HepG2 (cell line): ENCODE measurements around the gene SLC35F3. TPM values are rescaled to one million over a fixed set of nuclear protein-coding genes. Genes with fewer than 3 reads are reported as not detected.

ENCODE experiments used
- CBX5 ChIP-seq: sonication (generic); formaldehyde crosslinking; IDR thresholded peaks from 2 replicates; pipeline ENCODE4 v1.4.0; 2020; ENCODE audit warnings: missing genetic modification reagents, borderline replicate concordance
- CEBPB ChIP-seq: IDR thresholded peaks from 2 replicates; pipeline ENCODE4 v1.6.1; 2011; ENCODE audit warnings: low read depth, low read length, improper control_type of control experiment, borderline replicate concordance
- EHMT2 ChIP-seq: fragments of 200-600 bp; sonication (generic); IDR thresholded peaks from 2 replicates; pipeline ENCODE4 v1.7.0; 2017; ENCODE audit warnings: antibody characterized with exemption, low read depth, low read length, borderline replicate concordance
- FLYWCH1 ChIP-seq: sonication (generic); formaldehyde crosslinking; IDR thresholded peaks from 2 replicates; pipeline ENCODE4 v1.8.1; 2023; ENCODE audit warnings: mild to moderate bottlenecking, missing genetic modification reagents
- FOXP1 ChIP-seq, 2 experiments: fragments of 450-650 bp in 1 of 2; IDR thresholded peaks; 2 replicates each; pipeline ENCODE4 v1.6.1; 2017 to 2018; ENCODE audit warnings: antibody characterized with exemption in 1 of 2
- FOXP4 ChIP-seq: sonication (generic); formaldehyde crosslinking; IDR thresholded peaks from 2 replicates; pipeline ENCODE4 v1.4.0; 2020; ENCODE audit warnings: missing genetic modification reagents
- HMG20A ChIP-seq: IDR thresholded peaks from 2 replicates; pipeline ENCODE4 v1.6.1; 2016; ENCODE audit warnings: borderline replicate concordance
- HOXA7 ChIP-seq: sonication (generic); formaldehyde crosslinking; IDR thresholded peaks from 2 replicates; pipeline ENCODE4 v1.8.1; 2022; ENCODE audit warnings: mild to moderate bottlenecking, missing genetic modification reagents, moderate library complexity
- MAFG ChIP-seq: sonication (generic); formaldehyde crosslinking; IDR thresholded peaks from 2 replicates; pipeline ENCODE4 v1.5.1; 2020; ENCODE audit warnings: mild to moderate bottlenecking, missing genetic modification reagents
- MED1 ChIP-seq: sonication (generic); formaldehyde crosslinking; IDR thresholded peaks from 2 replicates; pipeline ENCODE4 v1.4.0; 2020; ENCODE audit warnings: missing genetic modification reagents
- NR3C1 ChIP-seq: sonication (generic); formaldehyde crosslinking; IDR thresholded peaks from 2 replicates; pipeline ENCODE4 v1.4.0; 2020; ENCODE audit warnings: missing genetic modification reagents
- POLR2G ChIP-seq: fragments of 200-400 bp; formaldehyde crosslinking; IDR thresholded peaks from 2 replicates; pipeline ENCODE4 v1.6.1; 2018; ENCODE audit warnings: mild to moderate bottlenecking, low read depth, low read length, moderate library complexity
- RARA ChIP-seq: IDR thresholded peaks from 2 replicates; pipeline ENCODE4 v1.6.1; 2016; ENCODE audit warnings: missing genetic modification reagents, missing compliant biosample characterization
- SALL1 ChIP-seq: sonication (generic); formaldehyde crosslinking; IDR thresholded peaks from 2 replicates; pipeline ENCODE4 v1.8.0; 2022; ENCODE audit warnings: mild to moderate bottlenecking, missing genetic modification reagents
- SIN3B ChIP-seq: fragments of 150-350 bp; IDR thresholded peaks from 2 replicates; pipeline ENCODE4 v1.6.1; 2014; ENCODE audit warnings: low read length
- TFDP1 ChIP-seq: IDR thresholded peaks from 2 replicates; pipeline ENCODE4 v1.6.1; 2016; ENCODE audit warnings: missing compliant biosample characterization, missing genetic modification reagents, borderline replicate concordance
- ZFX ChIP-seq: sonication (generic); formaldehyde crosslinking; IDR thresholded peaks from 2 replicates; pipeline ENCODE4 v1.4.0; 2020; ENCODE audit warnings: mild to moderate bottlenecking, low read depth, missing genetic modification reagents, moderate library complexity
- ZKSCAN1 ChIP-seq: fragments of 150-350 bp; IDR thresholded peaks from 2 replicates; pipeline ENCODE4 v1.6.1; 2014; ENCODE audit warnings: low read length
- ZMYM3 ChIP-seq: sonication (generic); formaldehyde crosslinking; IDR thresholded peaks from 2 replicates; pipeline ENCODE4 v1.5.1; 2020; ENCODE audit warnings: mild to moderate bottlenecking, missing genetic modification reagents
- ZNF383 ChIP-seq: sonication (generic); formaldehyde crosslinking; IDR thresholded peaks from 2 replicates; pipeline ENCODE4 v1.4.0; 2020; ENCODE audit warnings: missing genetic modification reagents, mild to moderate bottlenecking, borderline replicate concordance
- ZNF558 ChIP-seq: sonication (generic); formaldehyde crosslinking; IDR thresholded peaks from 2 replicates; pipeline ENCODE4 v1.9.0; 2022; ENCODE audit warnings: mild to moderate bottlenecking, missing genetic modification reagents, borderline replicate concordance
- ZNF567 ChIP-seq: sonication (generic); formaldehyde crosslinking; IDR thresholded peaks from 2 replicates; pipeline ENCODE4 v1.8.1; 2023; ENCODE audit warnings: mild to moderate bottlenecking, missing genetic modification reagents, borderline replicate concordance
- ZNF619 ChIP-seq: sonication (generic); formaldehyde crosslinking; IDR thresholded peaks from 2 replicates; pipeline ENCODE4 v1.4.0; 2020; ENCODE audit warnings: mild to moderate bottlenecking, missing genetic modification reagents
- ZNF746 ChIP-seq: sonication (generic); formaldehyde crosslinking; IDR thresholded peaks from 2 replicates; pipeline ENCODE4 v1.8.0; 2022; ENCODE audit warnings: mild to moderate bottlenecking, missing genetic modification reagents
- ZNF878 ChIP-seq: sonication (generic); formaldehyde crosslinking; IDR thresholded peaks from 2 replicates; pipeline ENCODE4 v1.8.1; 2023; ENCODE audit warnings: mild to moderate bottlenecking, missing genetic modification reagents, moderate library complexity
- polyA plus RNA-seq, 8 experiments: library from polyadenylated mRNA; depleted of rRNA in 3 of 8; stranded (reverse) in 7 of 8; unstranded in 1 of 8; fragments of >200 nt; fragmentation: Illumina TruSeq in 4 of 8; extraction: Trizol in 4 of 8; gene quantifications; 2 replicates each; pipeline versions ENCODE4 v1.2.1 to v1.2.3, GENCODE V29; 2011 to 2016; ENCODE audit warnings: low read depth in 4 of 8, missing spikeins in 1 of 8, mixed read lengths in 1 of 8; ENCODE audit not compliant: insufficient read depth in 1 of 8
- total RNA-seq, 5 experiments: library from RNA; depleted of rRNA; stranded (reverse); fragments of >200 nt; fragmentation: Illumina TruSeq; extraction: Trizol; gene quantifications; 2 replicates each; pipeline ENCODE4 v1.2.3, GENCODE V29; 2016; ENCODE audit warnings: low read depth in 1 of 5
- TF ChIP-seq, protein P1 (sequence below): sonication (generic); formaldehyde crosslinking; IDR thresholded peaks from 2 replicates; pipeline ENCODE4 v1.4.0; 2020; ENCODE audit warnings: missing genetic modification reagents
- TF ChIP-seq, protein P2 (sequence below): sonication (generic); formaldehyde crosslinking; IDR thresholded peaks from 2 replicates; pipeline ENCODE4 v1.5.0; 2020; ENCODE audit warnings: missing genetic modification reagents

SLC35F3 gene
- total and polyA plus RNA-seq, 2 of the 13 experiments (the other 11 are each of a cell fraction or from before 2014, with no cell fraction given), result not detected

DNA sequence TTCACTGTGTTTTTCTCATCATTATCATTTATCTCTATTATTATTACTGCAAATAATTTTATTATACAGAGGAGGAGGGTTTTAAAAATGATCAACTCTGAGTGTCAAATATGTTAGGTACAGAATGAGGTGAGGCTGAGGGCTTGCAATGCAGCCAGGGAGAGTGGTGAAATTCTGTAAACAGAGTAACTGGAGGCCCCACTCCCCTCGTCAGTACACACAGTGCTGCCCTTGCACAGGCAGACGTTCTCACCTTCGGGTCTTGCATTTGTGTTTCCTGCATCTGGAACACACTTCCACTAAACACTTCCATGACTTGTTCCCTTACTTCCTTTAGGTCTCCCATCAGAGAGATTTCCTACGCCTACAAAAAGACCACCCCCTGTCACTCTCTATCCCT lies 444.5 kb downstream of the SLC35F3 start (continued):
- TF ChIP-seq HMG20A (CRISPR knock-in tag) (0 out of 2 replicates have a peak, but pooled peaks have one; percentile 25), ZMYM3 (CRISPR knock-in tag) (peak; percentile 65; the same call in 1 of the 2 replicates), HOXA7 (CRISPR knock-in tag) (no peak), EHMT2 (no peak), ZNF746 (no peak), SIN3B (no peak), NR3C1 (CRISPR knock-in tag) (no peak), POLR2G (no peak), ZKSCAN1 (no peak), SALL1 (CRISPR knock-in tag) (peak; percentile 56), CBX5 (CRISPR knock-in tag) (no peak), ZNF567 (CRISPR knock-in tag) (no peak), FLYWCH1 (CRISPR knock-in tag) (no peak), ZFX (CRISPR knock-in tag) (peak; percentile 35; the same call in 1 of the 2 replicates), RARA (0 out of 2 replicates have a peak, but pooled peaks have one; percentile 40), TFDP1 (CRISPR knock-in tag) (no peak), ZNF878 (0 out of 2 replicates have a peak, but pooled peaks have one; percentile 33), ZNF383 (no peak), MAFG (CRISPR knock-in tag) (no peak), ZNF619 (CRISPR knock-in tag) (no peak), MED1 (CRISPR knock-in tag) (0 out of 2 replicates have a peak, but pooled peaks have one; percentile 23), ZNF558 (CRISPR knock-in tag) (no peak), CEBPB (peak; percentile 65; the same call in 1 of the 2 replicates), FOXP4 (CRISPR knock-in tag) (peak; percentile 74), FOXP1 (IDR thresholded peaks at IDR 0.05) (no peak), FOXP1 (CRISPR knock-in tag; IDR thresholded peaks at IDR 0.05) (peak; percentile 84)
- TF ChIP-seq, protein P1, sequence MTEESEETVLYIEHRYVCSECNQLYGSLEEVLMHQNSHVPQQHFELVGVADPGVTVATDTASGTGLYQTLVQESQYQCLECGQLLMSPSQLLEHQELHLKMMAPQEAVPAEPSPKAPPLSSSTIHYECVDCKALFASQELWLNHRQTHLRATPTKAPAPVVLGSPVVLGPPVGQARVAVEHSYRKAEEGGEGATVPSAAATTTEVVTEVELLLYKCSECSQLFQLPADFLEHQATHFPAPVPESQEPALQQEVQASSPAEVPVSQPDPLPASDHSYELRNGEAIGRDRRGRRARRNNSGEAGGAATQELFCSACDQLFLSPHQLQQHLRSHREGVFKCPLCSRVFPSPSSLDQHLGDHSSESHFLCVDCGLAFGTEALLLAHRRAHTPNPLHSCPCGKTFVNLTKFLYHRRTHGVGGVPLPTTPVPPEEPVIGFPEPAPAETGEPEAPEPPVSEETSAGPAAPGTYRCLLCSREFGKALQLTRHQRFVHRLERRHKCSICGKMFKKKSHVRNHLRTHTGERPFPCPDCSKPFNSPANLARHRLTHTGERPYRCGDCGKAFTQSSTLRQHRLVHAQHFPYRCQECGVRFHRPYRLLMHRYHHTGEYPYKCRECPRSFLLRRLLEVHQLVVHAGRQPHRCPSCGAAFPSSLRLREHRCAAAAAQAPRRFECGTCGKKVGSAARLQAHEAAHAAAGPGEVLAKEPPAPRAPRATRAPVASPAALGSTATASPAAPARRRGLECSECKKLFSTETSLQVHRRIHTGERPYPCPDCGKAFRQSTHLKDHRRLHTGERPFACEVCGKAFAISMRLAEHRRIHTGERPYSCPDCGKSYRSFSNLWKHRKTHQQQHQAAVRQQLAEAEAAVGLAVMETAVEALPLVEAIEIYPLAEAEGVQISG, result peak; percentile 40; the same call in 1 of the 2 replicates
- TF ChIP-seq, protein P2, sequence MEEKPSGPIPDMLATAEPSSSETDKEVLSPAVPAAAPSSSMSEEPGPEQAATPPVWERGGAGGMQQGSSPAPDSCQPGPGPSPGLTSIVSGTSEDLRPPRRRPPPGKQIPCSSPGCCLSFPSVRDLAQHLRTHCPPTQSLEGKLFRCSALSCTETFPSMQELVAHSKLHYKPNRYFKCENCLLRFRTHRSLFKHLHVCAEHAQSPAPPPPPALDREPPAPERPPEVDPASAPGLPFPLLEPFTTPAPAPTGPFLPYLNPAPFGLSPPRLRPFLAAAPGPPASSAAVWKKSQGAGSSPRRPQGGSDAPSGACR, result no peak
